Prostate gland (tissue), 2 donors: ENCODE measurements around the gene CSF1R. TPM values are rescaled to one million over a fixed set of nuclear protein-coding genes. Genes with fewer than 3 reads are reported as not detected.

Source experiments
- DNase-seq: peaks from one replicate; pipeline ENCODE4 v3.0.0-alpha.2; 2019; ENCODE audit warnings: low spot score
- H3K27ac ChIP-seq, 2 donors: fragments of 200-600 bp; sonication (generic); 2 replicates each; pipeline ENCODE4 v1.5.1; 2017 to 2019
- H3K27me3 ChIP-seq: fragments of 200-600 bp; sonication (generic); replicated peaks from 2 replicates; pipeline ENCODE4 v1.5.1; 2019; ENCODE audit not compliant: insufficient read depth
- H3K36me3 ChIP-seq, 2 donors: fragments of 200-600 bp; sonication (generic); 1 replicate in 1 of 2; 2 replicates in 1 of 2; pipeline versions ENCODE4 v1.5.1 to v1.8.1; 2017 to 2019
- H3K4me1 ChIP-seq: fragments of 200-600 bp; sonication (generic); replicated peaks from 2 replicates; pipeline ENCODE4 v1.5.1; 2019
- H3K4me3 ChIP-seq, 2 donors: fragments of 200-600 bp; sonication (generic); 2 replicates each; pipeline ENCODE4 v1.5.1; 2017 to 2019
- H3K9me3 ChIP-seq: fragments of 200-600 bp; sonication (generic); 2 replicates; pipeline ENCODE4 v1.5.1; 2017
- POLR2A ChIP-seq: fragments of 450-650 bp; IDR thresholded peaks from one replicate; pipeline ENCODE4 v1.6.1; 2016; ENCODE audit warnings: antibody characterized with exemption, mild to moderate bottlenecking
- POLR2AphosphoS5 ChIP-seq: sonication (generic); formaldehyde crosslinking; IDR thresholded peaks from one replicate; pipeline ENCODE4 v1.6.1; 2017; ENCODE audit warnings: antibody characterized with exemption
- WGBS: methylation state at CpG from one replicate; pipeline ENCODE4 v1.1.5; 2018; 5-methylcytosine and 5-hydroxymethylcytosine counted together
- intact Hi-C: fragments of 100-400 bp; cut with DNase I; formaldehyde crosslinking; loops from one replicate; pipeline ENCODE4 v1.14.2; 2022
- total RNA-seq, 2 donors: library from RNA; depleted of rRNA; stranded (reverse); fragments of >200 nt; gene quantifications; one replicate each; pipeline ENCODE4 v1.1.0, GENCODE V29; 2016
- TF ChIP-seq, protein P1 (sequence below), 4 experiments: fragments of 200-600 bp in 2 of 4; fragments of 450-650 bp in 2 of 4; sonication (generic) in 2 of 4; IDR thresholded peaks; 1 replicate in 3 of 4; 2 replicates in 1 of 4; pipeline ENCODE4 v1.5.1; 2016 to 2019; ENCODE audit warnings: antibody characterized with exemption in 4 of 4, mild to moderate bottlenecking in 2 of 4, moderate library complexity in 2 of 4

CSF1R gene
- total RNA-seq, 2 donors from 2014 or later: 11.0 to 36.4 TPM

DNA sequence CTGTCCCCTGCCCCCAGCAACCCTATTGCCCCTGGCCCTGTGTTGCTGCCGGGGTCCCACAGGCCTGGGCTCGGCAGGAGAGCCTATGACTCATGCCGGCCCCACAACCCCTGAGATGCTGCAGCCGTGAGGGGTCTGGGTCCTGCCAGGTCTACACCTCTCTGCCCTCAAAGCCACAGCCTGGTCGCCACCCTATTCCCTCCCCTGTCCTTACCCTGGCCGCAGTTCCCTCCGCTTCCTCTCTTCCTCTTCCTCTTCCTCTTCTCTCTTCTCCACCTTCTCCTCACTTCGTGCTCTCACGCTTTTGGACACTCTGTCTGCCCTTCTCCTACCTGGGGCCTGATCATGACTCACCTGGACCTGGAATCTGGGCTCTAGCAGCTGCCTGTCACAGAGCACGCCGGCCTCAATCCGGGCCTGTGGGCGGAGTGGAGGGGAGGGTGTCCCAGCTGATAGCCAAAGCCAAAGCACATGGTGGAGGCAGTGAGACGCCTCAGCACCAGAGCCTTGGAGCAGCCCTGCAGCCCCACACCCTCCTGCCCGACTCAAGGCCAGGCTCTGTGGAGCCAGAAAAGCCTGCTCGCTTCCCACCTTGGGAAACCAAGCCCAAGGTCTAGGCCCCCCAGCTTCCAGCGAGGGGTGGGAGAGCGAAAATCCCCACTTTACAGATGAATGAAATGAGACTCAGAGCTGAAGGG, 26.8 kb upstream of the CSF1R start:
- 56% methylated on average over 17 of the region's 18 CpGs for WGBS
- Histone ChIP-seq H3K27ac (no peak overlapping the region), H3K27me3 (peaks cover 2% of the 10 kb centered on the region), H3K4me3 (no peak overlapping the region), H3K9me3 (no peaks in the 10 kb centered on the region), H3K36me3 (no peaks in the 10 kb centered on the region), H3K4me1 (no peaks in the 10 kb centered on the region)
- no peak for DNase-seq
- no peak for TF ChIP-seq POLR2A
- intact Hi-C loops: no loop called here

DNA sequence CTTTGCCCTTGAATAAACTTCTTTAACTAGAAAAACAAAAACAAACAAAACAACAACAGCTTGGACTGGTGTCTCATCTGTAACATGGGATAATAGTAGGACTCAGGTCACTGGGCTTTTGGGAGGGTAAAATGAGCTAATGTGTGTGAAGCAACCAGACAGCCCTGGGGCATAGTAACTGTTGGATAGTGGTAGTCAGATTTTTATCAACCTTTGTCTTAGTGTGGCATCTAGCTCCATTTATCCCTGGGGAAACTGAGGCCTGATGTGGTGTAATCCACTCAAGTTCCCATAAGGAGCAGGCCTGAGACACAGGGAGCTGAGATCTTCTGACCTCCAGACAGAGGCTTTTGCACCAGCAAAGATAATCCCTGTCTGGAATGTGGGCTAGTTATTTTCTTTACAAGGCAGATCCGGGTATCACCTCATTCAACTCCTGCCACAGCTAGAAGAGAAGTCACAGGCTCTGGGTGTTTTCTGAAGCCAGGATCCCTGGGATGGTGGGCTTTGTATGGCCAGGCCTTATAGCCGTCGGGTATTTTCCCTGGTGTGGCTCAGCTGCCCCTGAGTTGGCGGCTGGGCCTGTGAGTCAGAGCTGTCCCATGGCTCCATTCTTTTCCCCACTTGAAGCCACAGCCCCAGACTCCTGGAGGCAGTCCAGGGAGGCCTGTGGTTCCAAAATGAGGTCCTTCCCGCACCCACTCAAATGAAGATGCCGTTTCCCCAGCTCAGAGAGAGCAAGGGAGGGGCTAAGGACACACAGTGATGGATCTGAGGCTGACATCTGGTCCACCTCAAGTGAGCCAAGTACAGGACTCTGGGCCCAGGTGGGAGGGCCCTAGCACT, 26.1 kb upstream of the CSF1R start:
- no peaks in the 10 kb centered on the region for H3K36me3 ChIP-seq
- no peaks in the 10 kb centered on the region for H3K9me3 ChIP-seq
- H3K4me3 ChIP-seq: no peak overlapping the region
- WGBS: 51% methylated on average over 6 of the region's 6 CpGs
- H3K27ac ChIP-seq: no peak overlapping the region
- no peak for DNase-seq
- H3K4me1 ChIP-seq: no peaks in the 10 kb centered on the region
- no peak for TF ChIP-seq POLR2AphosphoS5
- TF ChIP-seq, protein P1, sequence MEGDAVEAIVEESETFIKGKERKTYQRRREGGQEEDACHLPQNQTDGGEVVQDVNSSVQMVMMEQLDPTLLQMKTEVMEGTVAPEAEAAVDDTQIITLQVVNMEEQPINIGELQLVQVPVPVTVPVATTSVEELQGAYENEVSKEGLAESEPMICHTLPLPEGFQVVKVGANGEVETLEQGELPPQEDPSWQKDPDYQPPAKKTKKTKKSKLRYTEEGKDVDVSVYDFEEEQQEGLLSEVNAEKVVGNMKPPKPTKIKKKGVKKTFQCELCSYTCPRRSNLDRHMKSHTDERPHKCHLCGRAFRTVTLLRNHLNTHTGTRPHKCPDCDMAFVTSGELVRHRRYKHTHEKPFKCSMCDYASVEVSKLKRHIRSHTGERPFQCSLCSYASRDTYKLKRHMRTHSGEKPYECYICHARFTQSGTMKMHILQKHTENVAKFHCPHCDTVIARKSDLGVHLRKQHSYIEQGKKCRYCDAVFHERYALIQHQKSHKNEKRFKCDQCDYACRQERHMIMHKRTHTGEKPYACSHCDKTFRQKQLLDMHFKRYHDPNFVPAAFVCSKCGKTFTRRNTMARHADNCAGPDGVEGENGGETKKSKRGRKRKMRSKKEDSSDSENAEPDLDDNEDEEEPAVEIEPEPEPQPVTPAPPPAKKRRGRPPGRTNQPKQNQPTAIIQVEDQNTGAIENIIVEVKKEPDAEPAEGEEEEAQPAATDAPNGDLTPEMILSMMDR (IDR thresholded peaks at IDR 0.05): no peak
- TF ChIP-seq POLR2A: no peak
- peaks cover 2% of the 10 kb centered on the region for H3K27me3 ChIP-seq
- intact Hi-C loops: no loop called here

DNA sequence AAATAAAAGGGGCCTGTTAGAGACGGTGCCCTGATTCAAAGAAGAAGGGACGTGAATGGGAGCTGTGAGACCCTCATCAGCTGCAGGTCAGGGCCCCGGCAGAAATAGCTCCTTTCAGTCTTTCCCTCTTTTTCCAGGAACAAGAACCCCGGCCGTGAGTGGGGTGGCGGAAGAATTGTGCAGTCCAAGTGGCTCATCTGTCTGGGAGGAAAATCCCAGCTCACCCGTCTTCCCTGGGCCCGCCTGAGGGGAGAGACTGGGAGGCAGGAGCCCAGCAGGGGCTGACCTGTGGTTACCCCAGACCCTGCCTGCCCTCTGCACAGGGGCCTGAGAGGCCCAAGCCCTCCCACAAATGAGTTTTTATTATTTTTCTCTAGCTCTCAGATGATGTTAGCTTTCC, 24.8 kb upstream of the CSF1R start:
- no peaks in the 10 kb centered on the region for H3K36me3 ChIP-seq
- H3K27ac ChIP-seq: no peak overlapping the region
- no peaks in the 10 kb centered on the region for H3K9me3 ChIP-seq
- peaks cover 2% of the 10 kb centered on the region for H3K27me3 ChIP-seq
- WGBS: 79% methylated on average over 8 of the region's 8 CpGs
- H3K4me3 ChIP-seq: no peak overlapping the region
- no peak for TF ChIP-seq POLR2A
- TF ChIP-seq, protein P1 (IDR thresholded peaks at IDR 0.05): no peak
- TF ChIP-seq POLR2AphosphoS5: no peak
- H3K4me1 ChIP-seq: no peaks in the 10 kb centered on the region
- DNase-seq: no peak
- intact Hi-C loops: no loop called here

DNA sequence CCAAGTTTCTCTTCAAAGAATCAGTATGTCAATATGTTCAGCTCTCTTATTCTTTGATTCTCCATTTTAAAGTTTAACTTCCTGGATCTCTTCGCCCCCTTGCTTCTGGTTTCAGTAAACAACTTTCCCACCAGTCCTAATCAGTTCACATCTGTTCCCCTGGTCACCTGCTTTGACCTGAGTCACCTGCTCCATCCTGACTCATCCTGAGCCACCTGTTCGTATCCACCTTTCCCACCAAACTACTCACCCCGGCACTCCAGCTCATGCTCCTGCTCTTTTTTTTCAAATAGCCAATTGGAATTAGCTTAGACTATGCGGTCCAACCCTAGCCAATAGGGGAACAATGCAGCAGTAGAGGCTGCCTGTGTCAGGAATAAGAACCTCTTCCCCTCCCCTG, 23.6 kb upstream of the CSF1R start:
- Histone ChIP-seq H3K27me3 (peaks cover 2% of the 10 kb centered on the region), H3K4me3 (no peak overlapping the region), H3K4me1 (no peaks in the 10 kb centered on the region), H3K9me3 (no peaks in the 10 kb centered on the region), H3K27ac (no peak overlapping the region), H3K36me3 (no peaks in the 10 kb centered on the region)
- intact Hi-C loops: no loop called here
- 65% methylated on average over 4 of the region's 4 CpGs for WGBS
- TF ChIP-seq POLR2AphosphoS5 (no peak), POLR2A (no peak)
- TF ChIP-seq, protein P1 (IDR thresholded peaks at IDR 0.05): no peak
- no peak for DNase-seq

DNA sequence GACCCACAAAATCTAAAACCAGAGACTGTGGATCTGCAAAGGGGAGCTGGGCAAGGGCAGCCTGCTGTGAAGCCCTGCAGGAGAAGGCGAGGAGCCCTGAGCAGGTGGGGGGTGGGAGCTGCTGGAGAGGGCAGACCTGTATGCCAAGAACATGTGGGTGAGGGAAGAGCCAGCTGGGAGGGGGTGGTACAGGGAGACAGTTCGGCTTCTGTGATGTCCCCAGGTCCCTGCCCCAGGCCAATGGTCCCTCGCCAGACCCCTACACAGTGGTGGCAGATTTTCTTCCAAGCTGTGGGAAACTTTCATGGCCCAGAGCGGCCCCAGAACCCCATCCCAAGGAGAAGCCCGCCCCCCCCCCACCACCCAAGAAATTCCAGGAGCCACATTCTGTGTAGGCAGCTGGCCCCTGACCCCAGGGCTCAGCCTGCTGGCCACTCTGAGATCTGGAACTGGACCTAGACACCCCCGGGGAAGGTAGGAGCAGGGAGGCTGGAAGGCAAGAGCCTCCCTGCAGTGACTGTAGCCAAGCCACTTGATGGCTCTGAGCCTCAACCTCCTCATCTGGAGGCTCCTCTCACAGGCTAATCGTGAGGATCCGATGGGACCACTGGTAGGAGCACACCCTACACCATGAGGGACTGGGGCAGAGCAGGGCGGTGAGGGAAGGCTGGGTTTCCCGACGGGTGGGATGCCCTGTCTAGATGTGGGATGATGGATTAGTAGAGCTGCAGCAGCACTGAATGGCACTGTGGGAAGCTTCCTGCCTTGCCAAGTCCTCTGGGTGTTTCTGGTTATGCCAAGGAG, 22.6 kb upstream of the CSF1R start:
- no peaks in the 10 kb centered on the region for H3K36me3 ChIP-seq
- 84% methylated on average over 11 of the region's 11 CpGs for WGBS
- intact Hi-C loops: no loop called here
- no peaks in the 10 kb centered on the region for H3K4me1 ChIP-seq
- no peaks in the 10 kb centered on the region for H3K9me3 ChIP-seq
- no peak overlapping the region for H3K4me3 ChIP-seq
- peaks cover 2% of the 10 kb centered on the region for H3K27me3 ChIP-seq
- DNase-seq: no peak
- TF ChIP-seq, protein P1 (IDR thresholded peaks at IDR 0.05): no peak
- H3K27ac ChIP-seq: no peak overlapping the region
